ENCODE measurements around the gene RER1.
A peak's percentile ranks its signal among the peaks of the same experiment; 100 is the strongest.

Gene RER1

GRCh38 chr1:2412395-2412772, 20.7 kb downstream of the RER1 start, which contains the start of gene PEX10:
Gene PEX10 (minus strand): TSS chr1:2412564. CDS start chr1:2412502, 62 bp downstream.
- peak within 1 kb of the TSS; percentile 84 for H3K4me3 ChIP-seq (ENCODE audit: low read length)
- TF ChIP-seq CTCF (conservative IDR thresholded peaks at IDR 0.05; ENCODE audit: low read depth, low read length): no peak
- DNase-seq (ENCODE audit: low read depth): peak; percentile 70

GRCh38 chr1:2412773-2413494, 21.3 kb downstream of the RER1 start:
- peak overlapping the region; percentile 60 for H3K4me3 ChIP-seq (ENCODE audit: low read length)
- no peak for TF ChIP-seq CTCF (conservative IDR thresholded peaks at IDR 0.05; ENCODE audit: low read depth, low read length)
- no peak for DNase-seq (ENCODE audit: low read depth)

GRCh38 chr1:2413495-2414296, 22.1 kb downstream of the RER1 start:
- no peak for DNase-seq (ENCODE audit: low read depth)
- H3K4me3 ChIP-seq (ENCODE audit: low read length): peak overlapping the region; percentile 60
- TF ChIP-seq CTCF (conservative IDR thresholded peaks at IDR 0.05; ENCODE audit: low read depth, low read length): no peak

GRCh38 chr1:2414297-2414958, 22.8 kb downstream of the RER1 start:
- no peak overlapping the region for H3K4me3 ChIP-seq (ENCODE audit: low read length)

GRCh38 chr1:2415337-2415736, 23.7 kb downstream of the RER1 start:
- no peak for DNase-seq (ENCODE audit: low read depth)
- no peak for TF ChIP-seq CTCF (conservative IDR thresholded peaks at IDR 0.05; ENCODE audit: low read depth, low read length)
- H3K4me3 ChIP-seq (ENCODE audit: low read length): no peak overlapping the region

More at GRCh38 chr1:2414297-2414958, 22.8 kb downstream of the RER1 start:
- TF ChIP-seq CTCF (conservative IDR thresholded peaks at IDR 0.05; ENCODE audit: low read depth, low read length): peak; percentile 86
- no peak for DNase-seq (ENCODE audit: low read depth)

- TF ChIP-seq CTCF (conservative IDR thresholded peaks at IDR 0.05; ENCODE audit: low read depth, low read length): no peak
- no peak overlapping the region for H3K4me3 ChIP-seq (ENCODE audit: low read length)
- no peak for DNase-seq (ENCODE audit: low read depth)
These were observed 24.2 kb downstream of the RER1 start for GRCh38 chr1:2415801-2416208.
